Neural crest cell (in vitro differentiated cells): Measurements from ENCODE around the gene SMOC1. TPM values are rescaled to one million over a fixed set of nuclear protein-coding genes. Genes with fewer than 3 reads are reported as not detected.

Experiments
- DNase-seq: peaks from one replicate; pipeline ENCODE4 v3.0.0; 2021; ENCODE audit warnings: low read depth, mixed read lengths, low spot score
- H3K27ac Mint-ChIP-seq: one replicate; pipeline ENCODE4 v1.8.0; 2021; ENCODE audit warnings: mild to moderate bottlenecking, mixed read lengths; ENCODE audit not compliant: unreplicated experiment
- H3K27me3 Mint-ChIP-seq: 2 replicates; pipeline ENCODE4 v1.8.0; 2021; ENCODE audit warnings: low read depth, mild to moderate bottlenecking, mixed read lengths
- H3K36me3 Mint-ChIP-seq: 2 replicates; pipeline ENCODE4 v1.8.0; 2021; ENCODE audit warnings: low read depth, mild to moderate bottlenecking, mixed read lengths
- H3K4me1 Mint-ChIP-seq: 2 replicates; pipeline ENCODE4 v1.8.0; 2021; ENCODE audit warnings: mixed read lengths
- H3K4me3 Mint-ChIP-seq: one replicate; pipeline ENCODE4 v1.8.0; 2021; ENCODE audit warnings: mild to moderate bottlenecking, mixed read lengths
- H3K9me3 Mint-ChIP-seq: 2 replicates; pipeline ENCODE4 v1.8.0; 2021; ENCODE audit warnings: mixed read lengths
- CTCF ChIP-seq: fragments of 200-600 bp; sonication (generic); conservative IDR thresholded peaks from 2 replicates; pipeline ENCODE4 v1.5.0; 2021; ENCODE audit warnings: antibody characterized with exemption, mild to moderate bottlenecking
- total RNA-seq: library from RNA; stranded (reverse); gene quantifications from 2 replicates; pipeline ENCODE4 v1.2.1, GENCODE V29; 2021

The SMOC1 gene
- total RNA-seq, 1 donor from 2014 or later: 203 TPM

- Mint-ChIP-seq H3K36me3 (peaks cover 59% of the 10 kb centered on the region), H3K27me3 (no peaks in the 10 kb centered on the region), H3K4me1 (peaks cover 68% of the 10 kb centered on the region), H3K4me3 (peak overlapping the region; percentile 56), H3K27ac (peak overlapping the region; percentile 65), H3K9me3 (no peaks in the 10 kb centered on the region)
- no peak for TF ChIP-seq CTCF
- DNase-seq: no peak
Observed at GRCh38 chr14:70018230-70018629, 139.0 kb downstream of the SMOC1 start.

- Mint-ChIP-seq H3K4me1 (peaks cover 63% of the 10 kb centered on the region), H3K27me3 (no peaks in the 10 kb centered on the region), H3K36me3 (peaks cover 60% of the 10 kb centered on the region), H3K4me3 (no peak overlapping the region), H3K27ac (peak overlapping the region; percentile 65), H3K9me3 (no peaks in the 10 kb centered on the region)
- TF ChIP-seq CTCF: no peak
- no peak for DNase-seq
Observed at GRCh38 chr14:70018713-70019211, 139.5 kb downstream of the SMOC1 start.

- DNase-seq: no peak
- H3K27me3 Mint-ChIP-seq: no peaks in the 10 kb centered on the region
- H3K36me3 Mint-ChIP-seq: peaks cover 64% of the 10 kb centered on the region
- no peak for TF ChIP-seq CTCF
- H3K9me3 Mint-ChIP-seq: no peaks in the 10 kb centered on the region
- no peak overlapping the region for H3K27ac Mint-ChIP-seq
- peaks cover 61% of the 10 kb centered on the region for H3K4me1 Mint-ChIP-seq
- no peak overlapping the region for H3K4me3 Mint-ChIP-seq
Observed at GRCh38 chr14:70019695-70020094, 140.5 kb downstream of the SMOC1 start.

- peaks cover 58% of the 10 kb centered on the region for H3K36me3 Mint-ChIP-seq
- no peaks in the 10 kb centered on the region for H3K27me3 Mint-ChIP-seq
- H3K9me3 Mint-ChIP-seq: no peaks in the 10 kb centered on the region
- DNase-seq: no peak
- no peak for TF ChIP-seq CTCF
- H3K27ac Mint-ChIP-seq: peak overlapping the region; percentile 96
- peaks cover 55% of the 10 kb centered on the region for H3K4me1 Mint-ChIP-seq
- H3K4me3 Mint-ChIP-seq: no peak overlapping the region
Observed at GRCh38 chr14:70020352-70021170, 141.3 kb downstream of the SMOC1 start.

- Mint-ChIP-seq H3K27me3 (no peaks in the 10 kb centered on the region), H3K27ac (peak overlapping the region; percentile 38), H3K4me3 (no peak overlapping the region), H3K36me3 (peaks cover 52% of the 10 kb centered on the region), H3K9me3 (no peaks in the 10 kb centered on the region), H3K4me1 (peaks cover 49% of the 10 kb centered on the region)
- TF ChIP-seq CTCF: no peak
- DNase-seq: no peak
Observed at GRCh38 chr14:70021548-70022220, 142.5 kb downstream of the SMOC1 start.
